Pancreas (tissue), 10 donors: ENCODE measurements around the gene SMIM8. TPM values are rescaled to one million over a fixed set of nuclear protein-coding genes. Genes with fewer than 3 reads are reported as not detected.

Experiments
- ATAC-seq, 4 donors: fragments of 200-7000 bp; cut with Tn5 transposase; one replicate each; pipeline versions ENCODE4 v1.8.0 to v1.9.1; 2020; ENCODE audit warnings: mild to moderate bottlenecking in 4 of 4, moderate library complexity in 4 of 4
- DNase-seq, 6 donors: peaks; one replicate each; pipeline ENCODE4 v3.0.0-alpha.2; 2020
- FAIRE-seq: peaks from 2 replicates; lab custom pipeline; 2012; peaks lifted over from hg19 to GRCh38; lab: Jason Lieb, UNC
- H3K27ac ChIP-seq, 4 donors: fragments of 200-600 bp; sonication (generic); 1 replicate in 3 of 4; 2 replicates in 1 of 4; pipeline versions ENCODE4 v1.5.0 to v1.8.0; 2020
- H3K27me3 ChIP-seq, 4 donors: fragments of 200-600 bp; one replicate each; pipeline ENCODE4 v1.8.0; 2021
- H3K36me3 ChIP-seq, 3 donors: fragments of 200-600 bp; sonication (generic) in 1 of 3; one replicate each; pipeline versions ENCODE4 v1.5.0 to v1.8.0; 2020 to 2021
- H3K4me1 ChIP-seq, 3 donors: fragments of 200-600 bp; one replicate each; pipeline ENCODE4 v1.8.0; 2021
- H3K4me3 ChIP-seq, 4 donors: fragments of 200-600 bp; sonication (generic) in 2 of 4; one replicate each; pipeline versions ENCODE4 v1.5.0 to v1.8.0; 2020 to 2021
- H3K9me3 ChIP-seq, 4 donors: fragments of 200-600 bp; one replicate each; pipeline ENCODE4 v1.8.0; 2021
- CTCF ChIP-seq, 4 donors: fragments of 200-600 bp; sonication (generic) in 3 of 4; IDR thresholded peaks; one replicate each; pipeline versions ENCODE4 v1.5.0 to v1.8.0; 2021; ENCODE audit warnings: antibody characterized with exemption in 4 of 4
- WGBS, 2 donors: extraction: QIAGEN DNeasy Blood & Tissue Kit; methylation state at CpG; one replicate each; pipeline ENCODE4 v1.1.7; 2013; 5-methylcytosine and 5-hydroxymethylcytosine counted together
- intact Hi-C, 3 donors: fragments of 100-400 bp; cut with DNase I; formaldehyde crosslinking; loops; one replicate each; pipeline versions ENCODE4 v1.11.1 to v1.14.2; 2022
- polyA plus RNA-seq, 2 donors: library from polyadenylated mRNA; stranded (reverse); fragments of 200-250 nt; gene quantifications; one replicate each; pipeline ENCODE4 v1.2.3, GENCODE V29; 2013
- total RNA-seq, 6 donors: library from RNA; stranded (reverse); fragmentation: NEBNext Ultra II Directional in 4 of 6; extraction: Animal tissue kit (Norgen Biotek cat#: 25700) in 4 of 6; gene quantifications; one replicate each; pipeline versions ENCODE4 v1.2.1 to v1.2.4, GENCODE V29; 2021 to 2023
- donor health status: healthy with polysubstance abuse.
- donor health status: DM: no; HTN: no; CAD: no; lungs with moderate emphysema.
- donor health status: DM: no; HTN: no; CAD: no.
- donor health status: control.
- donor health status: control.
- donor health status: Bipolar disorder and iron deficiency.
- donor health status: DM: yes; HTN: yes; CAD: no.
- donor health status: DM: no; HTN: no; CAD: no.
- donor health status: DM: no; HTN: no; CAD: no.
- donor health status: DM: yes; HTN: yes; CAD: no.

Gene SMIM8
- total and polyA plus RNA-seq, 8 donors = 2.7 to 6.4 (median 3.9) TPM

DNA sequence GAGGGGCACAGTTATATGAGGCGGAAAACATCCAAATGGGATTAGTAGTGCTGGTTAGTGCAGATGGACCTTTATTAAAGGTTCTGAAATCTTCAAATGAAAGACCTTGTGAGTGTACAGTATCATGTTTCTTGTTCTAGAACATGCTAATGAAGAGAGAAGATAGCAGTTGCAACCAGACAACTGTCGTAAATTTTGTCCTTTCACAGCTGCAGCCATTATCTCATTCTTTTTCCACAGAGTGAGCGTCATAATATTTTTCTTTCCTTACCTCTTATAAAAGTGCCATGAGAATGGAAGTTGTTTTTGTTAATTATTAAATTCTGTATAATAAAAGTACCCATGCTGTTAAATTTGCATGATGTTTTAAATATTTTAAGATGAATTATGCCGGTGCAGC is 17.8 kb downstream of the SMIM8 start:
- no peak overlapping the region for H3K4me3 ChIP-seq
- no peaks in the 10 kb centered on the region for H3K9me3 ChIP-seq
- H3K36me3 ChIP-seq = no peaks in the 10 kb centered on the region
- H3K27ac ChIP-seq = no peak overlapping the region
- no peaks in the 10 kb centered on the region for H3K27me3 ChIP-seq
- 79 to 89% methylated on average over 4 of the region's 4 CpGs for WGBS, 2 donors
- FAIRE-seq (no peak), DNase-seq (no peak), ATAC-seq (no peak)
- intact Hi-C loops = no loop called here
- H3K4me1 ChIP-seq = peaks cover 0 to 4% (median 4%) of the 10 kb centered on the region in 3 donors
- TF ChIP-seq CTCF (IDR thresholded peaks at IDR 0.05) = no peak

GRCh38 chr6:87341158-87341557 is 18.8 kb downstream of the SMIM8 start:
- no peak for TF ChIP-seq CTCF (IDR thresholded peaks at IDR 0.05)
- no peaks in the 10 kb centered on the region for H3K27me3 ChIP-seq
- H3K36me3 ChIP-seq = no peaks in the 10 kb centered on the region
- H3K4me3 ChIP-seq = no peak overlapping the region
- WGBS, 2 donors = 37 to 53% methylated on average over 2 of the region's 2 CpGs
- peaks cover 0 to 4% (median 4%) of the 10 kb centered on the region in 3 donors for H3K4me1 ChIP-seq
- H3K27ac ChIP-seq = no peak overlapping the region
- ATAC-seq (no peak), DNase-seq (no peak), FAIRE-seq (no peak)
- intact Hi-C loops = no loop called here
- H3K9me3 ChIP-seq = no peaks in the 10 kb centered on the region

GRCh38 chr6:87341899-87342298 is 19.5 kb downstream of the SMIM8 start:
- H3K27ac ChIP-seq = no peak overlapping the region
- TF ChIP-seq CTCF (IDR thresholded peaks at IDR 0.05) = no peak
- H3K4me1 ChIP-seq = peaks cover 0 to 4% (median 4%) of the 10 kb centered on the region in 3 donors
- ATAC-seq (no peak), FAIRE-seq (no peak), DNase-seq (no peak)
- no peaks in the 10 kb centered on the region for H3K27me3 ChIP-seq
- H3K36me3 ChIP-seq = no peaks in the 10 kb centered on the region
- H3K9me3 ChIP-seq = no peaks in the 10 kb centered on the region
- WGBS, 2 donors = 98% methylated on average over 1 of the region's 1 CpG
- H3K4me3 ChIP-seq = no peak overlapping the region
- intact Hi-C loops = no loop called here

GRCh38 chr6:87342829-87343228 is 20.4 kb downstream of the SMIM8 start:
- no peak for TF ChIP-seq CTCF (IDR thresholded peaks at IDR 0.05)
- Histone ChIP-seq H3K27ac (no peak overlapping the region), H3K9me3 (no peaks in the 10 kb centered on the region), H3K4me3 (no peak overlapping the region), H3K27me3 (no peaks in the 10 kb centered on the region), H3K4me1 (peaks cover 0 to 4% (median 4%) of the 10 kb centered on the region in 3 donors), H3K36me3 (no peaks in the 10 kb centered on the region)
- intact Hi-C loops = no loop called here
- no peak for FAIRE-seq
- ATAC-seq = peak in 2 of 4 donors; percentile 17 to 25
- DNase-seq = no peak

DNA sequence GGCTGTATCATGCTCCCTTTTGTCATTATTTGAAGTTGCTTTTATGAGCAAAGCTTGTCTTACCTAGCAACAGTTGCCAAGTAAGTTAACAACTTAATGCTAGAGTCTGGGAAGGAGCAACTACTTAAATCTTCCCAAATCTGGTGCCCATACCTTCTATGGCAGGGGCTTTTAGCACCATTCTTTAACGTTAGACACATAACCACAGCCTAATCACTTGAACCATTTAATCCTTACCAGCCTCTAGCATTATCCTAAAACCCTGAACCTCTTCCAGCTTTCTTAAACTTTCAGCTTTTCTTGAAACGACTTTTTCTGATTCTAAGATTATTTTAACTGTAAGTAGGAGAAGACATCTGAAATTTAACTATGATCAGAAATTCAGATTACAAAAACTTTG is 22.3 kb downstream of the SMIM8 start, which contains the start of gene C6orf163:
Gene C6orf163 (plus strand): TSS at position 83 of the 400 bp plus-strand sequence. CDS start 287 bp downstream, at position 370.
- intact Hi-C loops = no loop called here
- H3K9me3 ChIP-seq = no peaks in the 10 kb centered on the region
- FAIRE-seq (no peak), DNase-seq (no peak), ATAC-seq (no peak)
- H3K27ac ChIP-seq = no peak within 1 kb of the TSS
- TF ChIP-seq CTCF (IDR thresholded peaks at IDR 0.05) = no peak
- no peak within 1 kb of the TSS for H3K4me3 ChIP-seq
- peaks cover 0 to 4% (median 4%) of the 10 kb centered on the region in 3 donors for H3K4me1 ChIP-seq
- H3K27me3 ChIP-seq = no peaks in the 10 kb centered on the region
- H3K36me3 ChIP-seq = no peaks in the 10 kb centered on the region
- WGBS, 2 donors = 85 to 88% methylated on average over 2 of the region's 2 CpGs
